ENCODE measurements around the gene PACC1. TPM values are rescaled to one million over a fixed set of nuclear protein-coding genes. Genes with fewer than 3 reads are reported as not detected.
"Not testable (repeated sequence)": the region's sequence is repeated elsewhere in the genome, so short reads cannot be mapped to it uniquely, and the experiment has no call there.

PACC1 gene
- total RNA-seq, 1 experiment from 2014 or later = 37.5 TPM

- Histone ChIP-seq H3F3A (ENCODE audit: low read length, unreplicated experiment) (no peaks in the 10 kb centered on the region), H3K9ac (ENCODE audit: low read length) (no peak overlapping the region), H3K79me2 (ENCODE audit: low read length) (no peaks in the 10 kb centered on the region), H2AFZ (ENCODE audit: low read length) (no peak overlapping the region), H3K27me3 (ENCODE audit: low read length) (no peaks in the 10 kb centered on the region), H3K27ac (ENCODE audit: low read length) (no peak overlapping the region), H3K9me3 (ENCODE audit: low read length) (no peaks in the 10 kb centered on the region), H3K9me2 (replicated peaks; ENCODE audit: low read length) (no peaks in the 10 kb centered on the region), H3K4me2 (ENCODE audit: low read length) (no peak overlapping the region), H3K36me3 (ENCODE audit: low read depth, low read length) (no peaks in the 10 kb centered on the region), H3K4me1 (ENCODE audit: insufficient read depth, low read length) (no peaks in the 10 kb centered on the region), H3K4me3 (ENCODE audit: low read length) (no peak overlapping the region), H4K20me1 (ENCODE audit: low read length) (no peaks in the 10 kb centered on the region)
- ChIA-PET CTCF (no interaction called here), POLR2A (ENCODE audit: unreplicated experiment) (no interaction called here)
- ATAC-seq (no peak), DNase-seq (no peak)
- TF ChIP-seq, protein P1, sequence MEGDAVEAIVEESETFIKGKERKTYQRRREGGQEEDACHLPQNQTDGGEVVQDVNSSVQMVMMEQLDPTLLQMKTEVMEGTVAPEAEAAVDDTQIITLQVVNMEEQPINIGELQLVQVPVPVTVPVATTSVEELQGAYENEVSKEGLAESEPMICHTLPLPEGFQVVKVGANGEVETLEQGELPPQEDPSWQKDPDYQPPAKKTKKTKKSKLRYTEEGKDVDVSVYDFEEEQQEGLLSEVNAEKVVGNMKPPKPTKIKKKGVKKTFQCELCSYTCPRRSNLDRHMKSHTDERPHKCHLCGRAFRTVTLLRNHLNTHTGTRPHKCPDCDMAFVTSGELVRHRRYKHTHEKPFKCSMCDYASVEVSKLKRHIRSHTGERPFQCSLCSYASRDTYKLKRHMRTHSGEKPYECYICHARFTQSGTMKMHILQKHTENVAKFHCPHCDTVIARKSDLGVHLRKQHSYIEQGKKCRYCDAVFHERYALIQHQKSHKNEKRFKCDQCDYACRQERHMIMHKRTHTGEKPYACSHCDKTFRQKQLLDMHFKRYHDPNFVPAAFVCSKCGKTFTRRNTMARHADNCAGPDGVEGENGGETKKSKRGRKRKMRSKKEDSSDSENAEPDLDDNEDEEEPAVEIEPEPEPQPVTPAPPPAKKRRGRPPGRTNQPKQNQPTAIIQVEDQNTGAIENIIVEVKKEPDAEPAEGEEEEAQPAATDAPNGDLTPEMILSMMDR (conservative IDR thresholded peaks at IDR 0.05; ENCODE audit: low read depth, low read length) = no peak
- TF ChIP-seq EZH2phosphoT487 (IDR thresholded peaks at IDR 0.05; ENCODE audit: borderline replicate concordance, low read length) = no peak
- TF ChIP-seq EZH2 (IDR thresholded peaks at IDR 0.05; ENCODE audit: low read length, unreplicated experiment) = no peak
- no TSS peak for BruUV-seq (replicated peaks)
- intact Hi-C loops (cut with micrococcal nuclease) = no loop called here
Observed at GRCh38 chr1:212328248-212328647, 86.4 kb downstream of the PACC1 start.

- CTCF ChIA-PET = no interaction called here
Observed at GRCh38 chr1:212326541-212326940, 88.1 kb downstream of the PACC1 start.

GRCh38 chr1:212323066-212323465 lies 91.6 kb downstream of the PACC1 start:
- H3K27ac ChIP-seq (ENCODE audit: low read length) = no peak overlapping the region
- no peaks in the 10 kb centered on the region for H4K20me1 ChIP-seq (ENCODE audit: low read length)
- no peaks in the 10 kb centered on the region for H3K36me3 ChIP-seq (ENCODE audit: low read depth, low read length)
- no peaks in the 10 kb centered on the region for H3K9me3 ChIP-seq (ENCODE audit: low read length)
- no peaks in the 10 kb centered on the region for H3K27me3 ChIP-seq (ENCODE audit: low read length)
- H3F3A ChIP-seq (ENCODE audit: low read length, unreplicated experiment) = no peaks in the 10 kb centered on the region
- no peak overlapping the region for H2AFZ ChIP-seq (ENCODE audit: low read length)
- no peak overlapping the region for H3K9ac ChIP-seq (ENCODE audit: low read length)
- no TSS peak for BruUV-seq (replicated peaks)
- CTCF ChIA-PET = no interaction called here
- H3K79me2 ChIP-seq (ENCODE audit: low read length) = no peaks in the 10 kb centered on the region
- POLR2A ChIA-PET (ENCODE audit: unreplicated experiment) = no interaction called here
- no peak overlapping the region for H3K4me2 ChIP-seq (ENCODE audit: low read length)
- no peak overlapping the region for H3K4me3 ChIP-seq (ENCODE audit: low read length)
- no peaks in the 10 kb centered on the region for H3K9me2 ChIP-seq (replicated peaks; ENCODE audit: low read length)
- no peak for ATAC-seq
- TF ChIP-seq EZH2phosphoT487 (IDR thresholded peaks at IDR 0.05; ENCODE audit: borderline replicate concordance, low read length) (no peak), EZH2 (IDR thresholded peaks at IDR 0.05; ENCODE audit: low read length, unreplicated experiment) (no peak)
- TF ChIP-seq, protein P1 (conservative IDR thresholded peaks at IDR 0.05; ENCODE audit: low read depth, low read length) = no peak
- DNase-seq = no peak
- intact Hi-C loops (cut with micrococcal nuclease) = no loop called here
- no peaks in the 10 kb centered on the region for H3K4me1 ChIP-seq (ENCODE audit: insufficient read depth, low read length)

More at GRCh38 chr1:212326541-212326940, 88.1 kb downstream of the PACC1 start:
- no peaks in the 10 kb centered on the region for H3K79me2 ChIP-seq (ENCODE audit: low read length)
- ATAC-seq (no peak), DNase-seq (no peak)
- no peaks in the 10 kb centered on the region for H4K20me1 ChIP-seq (ENCODE audit: low read length)
- no peaks in the 10 kb centered on the region for H3F3A ChIP-seq (ENCODE audit: low read length, unreplicated experiment)
- H3K9me3 ChIP-seq (ENCODE audit: low read length) = no peaks in the 10 kb centered on the region
- no peaks in the 10 kb centered on the region for H3K27me3 ChIP-seq (ENCODE audit: low read length)
- intact Hi-C loops (cut with micrococcal nuclease) = no loop called here
- no peak overlapping the region for H3K9ac ChIP-seq (ENCODE audit: low read length)
- TF ChIP-seq EZH2 (IDR thresholded peaks at IDR 0.05; ENCODE audit: low read length, unreplicated experiment) (no peak), EZH2phosphoT487 (IDR thresholded peaks at IDR 0.05; ENCODE audit: borderline replicate concordance, low read length) (no peak)
- TF ChIP-seq, protein P1 (conservative IDR thresholded peaks at IDR 0.05; ENCODE audit: low read depth, low read length) = no peak
- H2AFZ ChIP-seq (ENCODE audit: low read length) = no peak overlapping the region
- H3K4me3 ChIP-seq (ENCODE audit: low read length) = no peak overlapping the region
- H3K4me2 ChIP-seq (ENCODE audit: low read length) = no peak overlapping the region
- no peaks in the 10 kb centered on the region for H3K36me3 ChIP-seq (ENCODE audit: low read depth, low read length)
- H3K9me2 ChIP-seq (replicated peaks; ENCODE audit: low read length) = no peaks in the 10 kb centered on the region
- no TSS peak for BruUV-seq (replicated peaks)
- H3K4me1 ChIP-seq (ENCODE audit: insufficient read depth, low read length) = no peaks in the 10 kb centered on the region
- no peak overlapping the region for H3K27ac ChIP-seq (ENCODE audit: low read length)
- POLR2A ChIA-PET (ENCODE audit: unreplicated experiment) = no interaction called here

DNA sequence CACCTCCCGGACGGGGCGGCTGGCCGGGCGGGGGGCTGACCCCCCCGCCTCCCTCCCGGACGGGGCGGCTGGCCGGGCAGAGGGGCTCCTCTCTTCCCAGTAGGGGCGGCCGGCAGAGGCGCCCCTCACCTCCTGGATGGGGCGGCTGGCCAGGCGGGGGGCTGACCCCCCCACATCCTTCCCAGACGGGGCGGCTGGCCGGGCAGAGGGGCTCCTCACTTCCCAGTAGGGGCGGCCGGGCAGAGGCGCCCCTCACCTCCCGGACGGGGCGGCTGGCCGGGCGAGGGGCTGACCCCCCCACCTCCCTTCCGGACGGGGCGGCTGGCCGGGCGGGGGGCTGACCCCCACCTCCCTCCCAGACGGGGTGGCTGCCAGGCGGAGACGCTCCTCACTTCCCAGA lies 93.7 kb downstream of the PACC1 start:
- H3K4me2 ChIP-seq (ENCODE audit: low read length); POLR2A ChIA-PET (ENCODE audit: unreplicated experiment); CTCF ChIA-PET; H3K79me2 ChIP-seq (ENCODE audit: low read length); H3K9me3 ChIP-seq (ENCODE audit: low read length); H3K4me1 ChIP-seq (ENCODE audit: insufficient read depth, low read length); H2AFZ ChIP-seq (ENCODE audit: low read length); BruUV-seq (replicated peaks); intact Hi-C loops (cut with micrococcal nuclease); H4K20me1 ChIP-seq (ENCODE audit: low read length); H3K4me3 ChIP-seq (ENCODE audit: low read length); H3K9me2 ChIP-seq (replicated peaks; ENCODE audit: low read length); H3K9ac ChIP-seq (ENCODE audit: low read length); H3K27ac ChIP-seq (ENCODE audit: low read length); H3K36me3 ChIP-seq (ENCODE audit: low read depth, low read length); H3K27me3 ChIP-seq (ENCODE audit: low read length); H3F3A ChIP-seq (ENCODE audit: low read length, unreplicated experiment); ATAC-seq; DNase-seq: not testable (repeated sequence)
